ENCODE data around the gene KCNQ1. TPM values are rescaled to one million over a fixed set of nuclear protein-coding genes. Genes with fewer than 3 reads are reported as not detected.

Gene KCNQ1
- total RNA-seq, 1 experiment from 2014 or later: 10.7 TPM

- Histone ChIP-seq H3K9me2 (ENCODE audit: insufficient read depth) (no peaks in the 10 kb centered on the region; the same call in 1 of the 2 replicates), H3K27me3 (ENCODE audit: insufficient read depth, low read length) (no peaks in the 10 kb centered on the region; the same call in 1 of the 2 replicates), H3K79me2 (ENCODE audit: insufficient read depth, low read length) (no peaks in the 10 kb centered on the region), H2AFZ (ENCODE audit: low read depth, low read length, poor library complexity, severe bottlenecking) (no peak overlapping the region), H3K4me2 (ENCODE audit: low read length) (no peak overlapping the region), H3K36me3 (ENCODE audit: control insufficient read depth in 1 of 2, insufficient read depth in 2 of 2, low read length in 2 of 2) (no peaks in the 10 kb centered on the region), H3K4me1 (ENCODE audit: control insufficient read depth in 1 of 2, insufficient read depth in 2 of 2, low read length in 2 of 2) (peaks cover 0 to 5% of the 10 kb centered on the region in 2 experiments; a peak in 1 of 4 replicates), H3K4me3 (replicated peaks in 1 of 2; ENCODE audit: low read depth in 1 of 2, low read length in 2 of 2) (no peak overlapping the region), H3K9ac (ENCODE audit: low read length) (no peak overlapping the region), H3K9me3 (ENCODE audit: control insufficient read depth in 1 of 2, insufficient read depth in 1 of 2, low read depth in 1 of 2, low read length in 2 of 2) (no peaks in the 10 kb centered on the region), H4K20me1 (ENCODE audit: insufficient read depth) (no peaks in the 10 kb centered on the region), H3K27ac (ENCODE audit: low read depth, low read length) (no peak overlapping the region)
- RAD21 ChIA-PET (ENCODE audit: low non-redundant PET in 1 of 2, low total read pairs in 2 of 2, uncharacterized antibody in 2 of 2, unreplicated experiment in 2 of 2): no interaction called here
- POLR2A ChIA-PET: no interaction called here
- intact Hi-C loops (cut with micrococcal nuclease): no loop called here
- BruUV-seq (replicated peaks): no TSS peak
- CTCF ChIA-PET: no interaction called here
- no peak for ATAC-seq
- TF ChIP-seq CTCF (IDR thresholded peaks at IDR 0.05 in 2 of 3, conservative IDR thresholded peaks at IDR 0.05 in 1 of 3; ENCODE audit: borderline replicate concordance in 1 of 3, insufficient read depth in 1 of 3, low read depth in 2 of 3, low read length in 2 of 3): no peak
- TF ChIP-seq JUND (IDR thresholded peaks at IDR 0.05): no peak
- TF ChIP-seq ELF1 (IDR thresholded peaks at IDR 0.05; ENCODE audit: borderline replicate concordance, low read depth): no peak
- no peak for TF ChIP-seq ZFX (IDR thresholded peaks at IDR 0.05)
- TF ChIP-seq CEBPB (IDR thresholded peaks at IDR 0.05; ENCODE audit: low read depth): no peak
- TF ChIP-seq EGR1 (IDR thresholded peaks at IDR 0.05; ENCODE audit: low read depth): no peak
- no peak for TF ChIP-seq FOSL1 (IDR thresholded peaks at IDR 0.05; ENCODE audit: low read depth)
- TF ChIP-seq REST (IDR thresholded peaks at IDR 0.05; ENCODE audit: low read depth): no peak
- no peak for TF ChIP-seq SRF (IDR thresholded peaks at IDR 0.05; ENCODE audit: low read depth)
- no peak for TF ChIP-seq SIN3A (IDR thresholded peaks at IDR 0.05; ENCODE audit: low read depth)
- no peak for TF ChIP-seq SP1 (IDR thresholded peaks at IDR 0.05; ENCODE audit: low read depth)
- TF ChIP-seq EZH2phosphoT487 (IDR thresholded peaks at IDR 0.05; ENCODE audit: borderline replicate concordance): no peak
- no peak for DNase-seq (ENCODE audit: low read depth, low spot score)
These were observed 343.6 kb downstream of the KCNQ1 start for GRCh38 chr11:2788168-2789071.
